Right forelimb (tissue), 1 donor: ENCODE measurements around the gene CHPT1.
A peak's percentile ranks its signal among the peaks of the same experiment; 100 is the strongest.
"Not testable (repeated sequence)": the region's sequence is repeated elsewhere in the genome, so short reads cannot be mapped to it uniquely, and the experiment has no call there.

ENCODE experiments used
- DNase-seq: peaks from one replicate; pipeline ENCODE4 v3.0.0-alpha.2; 2018

Gene CHPT1

DNA sequence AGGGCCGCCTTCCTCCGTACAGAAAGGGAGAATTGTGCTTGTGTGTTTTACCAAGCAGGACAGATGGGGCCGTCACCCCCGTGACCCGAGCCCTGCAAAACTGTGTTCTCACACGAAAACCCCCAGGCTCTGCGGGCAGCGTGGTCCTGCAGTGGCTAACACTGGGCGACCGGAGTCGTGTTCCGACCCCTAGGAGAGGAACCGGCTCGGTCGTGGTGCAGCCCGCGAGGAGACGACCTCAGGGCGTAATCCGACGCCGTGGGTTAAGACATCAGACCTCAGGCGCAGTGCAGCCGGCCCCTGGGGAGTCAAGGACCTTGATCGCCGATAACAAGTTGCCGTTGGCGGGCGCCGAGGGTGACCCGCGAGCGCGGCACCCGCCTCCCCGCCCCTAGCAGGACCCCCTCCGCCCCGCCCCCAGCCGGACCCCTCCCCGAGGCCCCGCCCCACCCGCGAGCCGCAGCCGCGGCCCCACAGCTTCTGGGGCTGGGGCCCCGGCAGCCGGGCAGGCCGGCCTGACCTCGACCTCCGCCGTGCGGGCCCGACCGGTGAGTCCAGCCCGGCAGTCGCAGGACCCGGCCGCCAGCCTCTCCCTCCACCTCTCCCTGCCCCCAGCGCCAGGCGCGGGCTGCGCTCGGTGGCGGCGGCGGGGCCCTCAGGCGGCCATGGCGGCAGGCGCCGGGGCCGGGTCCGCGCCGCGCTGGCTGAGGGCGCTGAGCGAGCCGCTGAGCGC, at the start of gene CHPT1:
TSS of gene CHPT1 (plus strand) at position 444 of the 733 bp plus-strand sequence. CDS start at position 666, 222 bp downstream.
- peak; percentile 81 for DNase-seq

DNA sequence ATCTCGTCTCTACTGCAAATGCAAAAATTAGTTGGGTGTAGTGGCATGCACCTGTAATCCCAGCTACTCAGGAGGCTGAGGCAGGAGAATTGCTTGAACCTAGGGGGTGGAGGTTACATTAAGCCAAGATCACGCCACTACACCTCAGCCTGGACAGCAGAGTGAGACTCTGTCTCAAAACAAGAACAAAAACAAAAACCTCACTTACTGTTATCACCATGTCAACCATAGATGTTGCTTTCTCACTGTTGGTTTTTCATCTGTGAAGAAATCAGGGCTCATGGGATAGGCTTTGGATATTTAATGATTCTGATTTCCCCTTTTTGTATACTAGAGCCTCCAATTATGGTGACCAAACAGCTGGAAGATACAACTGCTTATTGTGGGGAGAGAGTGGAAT, 49.7 kb upstream of the CHPT1 start:
- no peak for DNase-seq

DNA sequence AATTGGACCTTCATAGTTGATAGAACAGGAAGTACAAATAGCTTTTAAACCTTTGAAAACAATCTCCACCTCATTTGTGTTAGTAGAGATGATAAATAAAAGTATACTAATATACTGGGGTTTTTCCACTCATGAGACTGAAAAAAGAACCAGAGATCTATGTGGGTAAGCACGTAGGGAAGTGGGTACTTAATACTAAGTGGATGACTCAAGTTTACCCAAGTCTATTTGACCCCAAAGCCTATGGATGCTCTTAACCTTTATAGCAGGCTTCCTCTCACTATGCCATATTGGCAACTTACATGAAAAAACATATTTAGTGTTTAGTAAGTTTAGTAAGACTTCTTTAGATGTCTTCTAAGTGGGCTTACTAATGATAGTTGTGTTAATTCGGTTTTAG, 49.2 kb upstream of the CHPT1 start:
- no peak for DNase-seq

DNA sequence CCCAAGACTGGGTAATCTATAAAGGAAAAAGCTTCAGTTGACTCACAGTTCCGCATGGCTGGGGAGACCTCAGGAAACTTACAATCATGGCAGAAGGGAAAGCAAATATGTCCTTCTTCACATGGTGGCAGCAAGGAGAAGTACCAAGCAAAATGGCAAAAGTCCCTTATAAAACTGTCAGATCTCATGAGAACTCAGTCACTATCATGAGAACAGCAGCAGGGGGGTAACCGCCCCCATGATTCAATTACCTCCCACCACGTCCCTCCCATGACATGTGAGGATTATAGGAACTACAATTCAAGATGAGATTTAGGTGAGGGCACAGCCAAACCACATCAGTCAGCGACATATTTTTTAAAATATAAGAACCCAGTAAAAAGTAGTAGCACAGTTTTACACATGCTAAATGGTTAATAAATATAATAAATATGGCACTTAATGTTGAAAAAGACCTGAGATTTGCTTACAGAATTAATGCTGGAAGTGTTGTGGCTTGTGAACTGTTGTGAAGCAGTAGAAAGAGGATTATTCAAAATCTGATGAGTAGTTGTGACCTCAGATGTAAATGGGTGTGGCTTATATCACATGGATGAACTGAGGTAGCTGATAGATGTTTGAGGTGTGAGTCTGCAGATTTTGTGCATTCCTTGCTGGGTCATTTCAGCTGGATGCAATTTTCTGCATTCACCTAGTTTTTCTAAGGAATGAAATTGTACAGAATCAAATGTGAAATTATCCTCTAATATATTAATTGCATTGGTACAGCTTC, 46.9 kb upstream of the CHPT1 start:
- no peak for DNase-seq

DNA sequence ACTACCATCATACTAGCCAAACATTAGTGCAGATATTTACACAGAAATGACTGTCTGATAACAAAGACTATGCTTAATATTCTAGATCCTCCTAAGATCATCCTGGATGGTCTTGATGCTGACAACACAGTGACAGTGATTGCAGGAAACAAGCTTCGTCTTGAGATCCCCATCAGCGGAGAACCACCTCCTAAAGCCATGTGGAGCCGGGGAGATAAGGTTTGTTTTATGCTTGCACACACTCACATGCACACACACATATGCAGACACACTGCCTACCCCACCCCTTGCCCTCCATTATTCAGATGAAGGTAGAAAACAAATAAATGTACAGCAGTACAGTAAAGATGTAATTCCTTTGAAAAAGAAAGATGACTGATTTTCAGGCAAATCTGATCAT, 44.4 kb upstream of the CHPT1 start:
- DNase-seq, result no peak

DNA sequence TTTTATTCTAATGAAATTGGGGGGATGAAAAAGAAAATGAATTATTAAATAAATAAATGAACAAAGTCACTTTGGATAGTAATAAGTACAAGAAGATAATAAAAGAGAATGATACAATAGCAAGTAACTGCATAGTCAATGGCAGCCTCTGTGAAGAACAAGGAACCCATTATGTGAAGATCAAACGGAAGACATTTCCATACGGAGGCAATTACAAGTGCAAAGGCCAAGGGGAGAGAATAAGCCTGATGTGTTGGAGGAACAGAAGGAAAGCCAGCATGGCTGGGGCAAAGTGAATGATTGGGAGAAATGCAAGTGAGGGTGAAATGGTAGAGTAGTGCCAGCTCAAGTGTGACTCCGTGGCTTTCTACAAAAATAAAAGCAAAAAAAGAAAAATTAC, 43.9 kb upstream of the CHPT1 start:
- no peak for DNase-seq

DNA sequence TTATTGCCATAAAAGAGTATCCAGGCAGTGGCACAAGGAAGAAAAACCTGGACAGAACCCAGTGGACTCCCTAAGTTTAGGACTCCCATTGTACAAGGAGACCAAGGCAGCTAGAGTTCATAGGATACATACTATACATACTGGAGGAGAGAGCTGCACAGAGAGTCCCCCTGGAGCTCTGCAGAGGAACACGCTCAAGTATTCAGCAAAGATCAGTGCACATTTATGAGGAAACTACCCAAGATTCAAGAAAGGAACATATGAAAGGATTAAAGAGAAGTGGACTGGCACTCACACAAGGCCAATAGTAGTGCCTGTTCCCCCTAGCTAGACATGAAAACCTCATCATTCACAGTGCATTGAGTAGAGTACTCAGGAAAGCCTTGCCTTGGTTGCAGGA, 43.0 kb upstream of the CHPT1 start:
- DNase-seq, result no peak

DNA sequence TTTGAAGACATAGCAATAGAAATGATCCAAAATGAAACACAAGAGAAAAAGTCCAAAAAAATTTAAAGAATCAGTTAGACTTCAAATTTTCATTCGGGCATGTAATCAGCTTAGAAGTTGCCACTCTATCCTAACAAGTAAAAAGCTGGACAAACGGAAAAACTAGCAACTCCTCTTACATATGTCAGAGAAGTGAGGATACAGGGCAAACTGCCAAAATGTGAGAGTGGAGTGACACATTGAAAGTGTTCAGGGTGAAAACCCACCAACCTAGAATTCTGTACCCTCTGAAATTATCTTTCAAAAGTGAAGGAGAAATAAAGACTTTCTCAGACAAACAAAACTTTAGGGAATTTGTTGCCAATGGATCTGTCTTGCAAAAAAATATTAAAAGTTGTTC, 42.0 kb upstream of the CHPT1 start:
- DNase-seq, result no peak

DNA sequence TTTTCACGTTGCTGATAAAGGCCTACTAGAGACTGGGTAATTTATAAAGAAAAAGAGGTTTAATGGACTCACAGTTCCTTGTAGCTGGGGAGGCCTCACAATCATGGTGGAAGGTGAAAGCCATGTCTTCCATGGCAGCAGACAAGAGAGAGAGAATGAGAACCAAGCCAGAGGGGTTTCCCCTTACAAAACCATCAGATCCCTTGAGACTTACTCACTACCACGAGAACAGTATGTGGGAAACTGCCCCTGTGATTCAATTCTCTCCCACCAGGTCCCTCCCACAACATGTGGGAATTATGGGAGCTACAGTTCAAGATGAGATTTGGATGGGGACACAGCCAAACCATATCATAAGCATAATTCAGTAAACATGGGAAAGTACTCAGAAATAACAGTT, 36.8 kb upstream of the CHPT1 start:
- DNase-seq, result not testable (repeated sequence)

DNA sequence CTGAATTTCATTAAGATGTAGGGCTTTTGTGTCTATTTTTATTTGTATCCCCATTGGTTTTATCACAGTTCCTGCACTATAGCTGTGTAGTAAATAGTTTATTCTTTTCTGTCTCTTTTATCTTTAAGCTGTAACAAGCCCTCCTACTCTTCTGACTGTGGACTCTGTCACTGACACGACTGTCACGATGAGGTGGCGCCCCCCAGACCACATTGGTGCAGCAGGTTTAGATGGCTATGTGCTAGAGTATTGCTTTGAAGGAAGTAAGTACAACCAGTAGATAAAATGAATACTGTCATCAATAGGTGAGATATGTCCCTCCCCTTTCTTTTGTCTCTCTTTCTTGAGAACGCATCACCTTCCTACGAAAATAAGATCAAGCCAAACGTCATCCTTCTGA, 34.1 kb upstream of the CHPT1 start:
- DNase-seq, result no peak

DNA sequence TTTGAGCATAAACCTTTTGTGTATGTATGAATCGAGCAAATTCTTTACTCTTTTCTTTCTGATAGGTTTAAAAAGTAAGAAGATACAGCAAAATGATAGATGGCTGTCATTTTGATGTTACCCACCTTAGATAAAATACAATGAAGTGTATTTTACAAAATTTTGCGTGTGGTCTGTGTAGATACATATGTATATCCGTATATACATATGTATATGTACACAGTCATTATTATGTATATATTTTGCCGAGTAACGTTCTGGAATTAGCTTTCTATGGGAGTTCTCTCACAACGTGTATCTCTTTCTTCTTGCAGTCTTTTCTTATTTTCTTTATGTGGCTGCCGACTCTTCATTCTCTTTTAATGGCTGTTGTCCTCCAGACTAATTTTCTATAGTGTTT, 32.4 kb upstream of the CHPT1 start:
- no peak for DNase-seq

DNA sequence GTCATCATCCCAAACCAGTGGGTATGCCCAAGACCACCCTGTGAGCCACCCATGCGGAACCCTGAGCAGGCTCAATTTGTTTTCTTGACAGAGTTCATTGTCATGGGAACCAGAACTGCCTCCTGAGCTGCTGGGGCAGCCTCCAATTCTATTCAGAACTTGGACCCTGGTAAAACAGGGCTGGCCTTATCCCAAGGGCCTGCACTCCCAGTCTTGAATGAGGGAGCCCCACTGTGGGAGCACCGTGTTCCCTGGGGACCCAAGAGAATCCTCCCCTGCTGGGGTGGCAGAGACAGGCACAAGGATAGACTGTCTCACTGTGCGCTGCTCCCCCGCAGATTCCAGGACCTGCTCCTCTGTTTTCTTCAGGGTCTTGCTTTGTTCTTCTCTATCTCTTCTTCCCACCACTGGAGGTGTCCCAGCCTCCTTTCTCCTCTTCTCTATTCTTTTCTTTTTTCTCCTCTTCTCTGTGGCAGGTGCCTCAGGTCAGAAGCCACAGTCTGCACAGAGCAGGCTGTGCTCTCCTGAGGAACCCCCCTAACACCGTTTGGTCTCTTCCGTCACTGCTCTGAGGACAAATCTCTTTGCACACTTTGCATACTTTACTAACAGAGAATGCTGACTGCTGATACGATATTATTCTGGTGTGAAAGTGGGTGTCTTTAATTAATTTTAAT, 31.2 kb upstream of the CHPT1 start:
- no peak for DNase-seq

DNA sequence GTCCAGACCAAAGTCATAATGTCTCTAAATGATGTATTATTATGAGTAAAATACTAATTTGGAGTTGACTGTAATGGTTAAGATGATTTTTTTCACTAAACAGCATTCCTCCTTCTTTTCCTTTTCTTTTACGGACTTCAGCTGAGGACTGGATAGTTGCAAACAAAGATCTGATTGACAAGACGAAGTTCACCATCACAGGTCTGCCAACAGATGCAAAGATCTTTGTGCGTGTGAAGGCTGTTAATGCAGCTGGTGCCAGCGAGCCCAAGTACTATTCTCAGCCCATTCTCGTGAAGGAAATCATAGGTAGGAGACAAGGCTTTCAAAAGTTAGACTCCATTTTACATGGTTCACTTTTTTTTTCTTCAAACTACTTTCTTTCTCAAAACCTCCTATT, 29.8 kb upstream of the CHPT1 start:
- no peak for DNase-seq

DNA sequence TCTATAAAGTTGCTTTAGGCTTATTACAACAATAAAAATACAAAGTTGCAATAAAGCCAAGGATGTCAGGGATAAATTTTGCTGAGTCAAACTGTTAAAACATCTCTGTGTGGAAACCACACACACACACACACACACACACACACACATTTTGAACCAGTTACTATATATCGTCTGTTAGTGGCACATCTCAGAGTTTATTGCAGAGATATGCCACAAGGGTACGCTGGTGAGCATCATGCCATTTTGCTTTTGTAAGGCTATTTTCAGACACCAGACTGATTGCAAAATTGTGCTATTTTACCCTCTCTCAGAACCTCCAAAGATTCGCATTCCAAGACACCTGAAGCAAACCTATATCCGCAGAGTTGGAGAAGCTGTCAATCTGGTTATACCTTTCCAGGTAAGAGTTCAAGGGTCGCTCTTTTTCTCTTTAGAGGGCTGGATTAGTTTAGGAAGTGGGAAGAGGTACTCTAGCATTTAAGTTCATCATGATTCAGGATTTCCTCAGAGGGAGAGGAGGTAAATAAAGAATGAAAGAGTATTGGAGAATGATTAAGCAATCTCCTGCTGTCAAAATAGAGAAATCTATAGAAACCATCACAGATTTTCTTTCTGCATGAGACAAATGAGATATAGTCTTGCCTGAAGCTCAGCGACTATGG, 27.3 kb upstream of the CHPT1 start:
- DNase-seq, result no peak

DNA sequence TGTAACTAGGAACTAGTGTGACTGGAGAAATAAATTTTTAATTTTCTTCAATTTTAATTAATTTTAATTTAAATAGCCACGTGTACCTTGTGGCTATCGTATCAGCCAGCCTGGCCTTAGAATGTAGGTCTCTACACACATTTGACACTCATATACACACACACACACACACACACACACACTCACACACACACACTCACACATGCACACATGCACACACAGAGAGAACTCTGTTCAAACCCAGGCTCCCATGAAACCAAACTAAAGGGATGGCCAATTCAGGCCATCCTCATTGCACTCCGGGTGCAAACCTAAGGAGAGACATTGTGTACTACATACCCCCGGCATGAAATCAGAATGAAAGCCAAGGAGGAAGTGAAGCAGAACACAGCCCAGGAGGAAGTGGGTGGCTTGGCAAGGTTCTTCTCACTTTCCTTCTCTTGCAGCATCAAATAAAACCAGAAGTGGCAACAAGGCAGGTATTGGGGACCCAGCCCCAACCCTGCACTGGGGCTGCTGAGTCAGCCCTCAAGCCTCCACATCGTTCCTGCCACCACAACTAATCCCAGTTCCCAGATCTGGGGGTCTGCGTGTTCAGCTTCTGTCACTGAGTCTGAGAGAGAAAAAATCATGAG, 26.2 kb upstream of the CHPT1 start:
- DNase-seq, result no peak

DNA sequence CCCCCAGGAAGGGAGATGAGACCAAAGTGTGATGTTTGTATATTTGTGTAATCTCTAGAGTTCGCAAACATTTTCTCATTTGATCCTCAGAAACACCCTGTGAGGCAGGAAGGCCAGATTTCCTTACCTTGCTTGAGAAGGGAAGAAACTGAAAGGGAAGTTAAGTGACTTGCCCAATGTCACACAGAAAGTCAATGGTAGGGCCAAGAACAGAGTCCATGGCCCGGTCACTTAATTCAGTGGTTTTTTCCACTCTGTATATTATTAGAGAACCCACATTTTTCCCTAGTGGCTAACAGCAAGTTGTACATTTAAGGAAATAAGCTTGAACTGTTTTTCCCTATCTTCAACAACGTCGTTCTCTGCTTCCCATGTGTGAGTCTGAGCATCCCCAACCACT, 25.6 kb upstream of the CHPT1 start:
- no peak for DNase-seq

DNA sequence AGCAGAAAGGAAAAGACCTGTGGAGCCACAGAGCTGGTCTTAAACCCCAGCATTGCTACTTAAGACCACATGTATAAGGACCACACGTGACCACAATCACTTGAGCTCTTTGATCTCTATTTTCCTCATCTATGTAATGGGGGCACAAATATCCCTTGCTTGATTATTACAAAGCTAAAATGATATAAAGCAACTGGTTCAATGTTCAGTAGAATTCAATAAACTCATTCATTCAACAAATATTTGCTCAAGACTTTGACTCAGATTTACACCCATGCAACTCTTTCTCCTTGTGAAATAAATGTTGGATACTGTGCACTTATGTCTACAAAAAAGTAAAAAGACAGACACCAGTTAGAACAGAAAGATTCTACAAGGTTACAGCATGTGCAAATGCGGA, 21.9 kb upstream of the CHPT1 start:
- no peak for DNase-seq

DNA sequence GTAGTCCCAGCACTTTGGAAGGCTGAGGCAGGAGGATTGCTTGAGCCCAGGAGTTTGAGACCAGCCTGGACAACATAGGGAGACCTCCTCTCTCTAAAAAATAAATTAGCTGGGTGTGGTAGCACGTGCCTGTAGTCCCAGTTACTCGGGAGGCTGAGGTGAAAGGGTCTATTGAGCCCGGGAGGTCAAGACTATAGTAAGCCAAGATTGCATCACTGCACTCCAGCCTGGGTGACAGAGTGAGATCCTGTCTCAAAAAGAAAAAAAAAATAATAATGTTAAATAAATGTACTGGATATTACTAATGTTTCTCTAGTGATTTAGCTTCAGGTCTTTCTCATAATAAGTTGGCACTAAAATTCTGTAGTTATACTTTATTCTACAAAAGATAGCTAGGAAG, 20.9 kb upstream of the CHPT1 start:
- not testable (repeated sequence) for DNase-seq

DNA sequence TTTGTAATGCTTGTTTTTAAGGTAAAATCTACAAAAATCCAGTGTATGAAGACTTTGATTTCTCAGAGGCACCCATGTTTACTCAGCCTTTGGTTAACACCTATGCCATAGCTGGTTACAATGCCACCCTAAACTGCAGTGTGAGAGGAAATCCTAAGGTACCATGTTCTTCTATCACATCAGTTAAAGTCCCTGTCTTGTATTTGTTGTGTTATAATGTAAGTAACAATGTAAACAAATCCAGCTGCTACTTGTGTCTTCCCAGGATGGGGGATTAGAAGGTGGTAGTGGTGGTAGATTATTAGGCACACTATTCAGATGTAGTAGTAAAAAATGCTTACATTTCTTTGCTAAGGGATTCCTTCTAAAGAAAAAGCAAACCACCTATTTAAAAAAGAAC, 19.4 kb upstream of the CHPT1 start:
- DNase-seq, result no peak

DNA sequence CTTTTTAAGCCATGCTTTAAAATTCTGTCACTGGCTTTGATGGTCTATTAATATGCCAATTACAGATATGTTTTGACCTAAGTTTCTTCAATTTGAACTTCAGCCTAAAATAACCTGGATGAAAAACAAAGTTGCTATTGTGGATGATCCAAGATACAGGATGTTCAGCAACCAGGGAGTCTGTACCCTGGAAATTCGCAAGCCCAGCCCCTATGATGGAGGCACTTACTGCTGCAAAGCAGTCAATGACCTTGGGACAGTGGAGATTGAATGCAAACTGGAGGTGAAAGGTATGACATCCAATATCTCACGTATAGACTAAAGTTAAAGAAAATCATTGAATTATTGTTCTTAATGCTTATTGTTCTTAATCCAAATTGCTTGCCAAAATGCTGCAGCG, 17.2 kb upstream of the CHPT1 start:
- DNase-seq, result no peak

DNA sequence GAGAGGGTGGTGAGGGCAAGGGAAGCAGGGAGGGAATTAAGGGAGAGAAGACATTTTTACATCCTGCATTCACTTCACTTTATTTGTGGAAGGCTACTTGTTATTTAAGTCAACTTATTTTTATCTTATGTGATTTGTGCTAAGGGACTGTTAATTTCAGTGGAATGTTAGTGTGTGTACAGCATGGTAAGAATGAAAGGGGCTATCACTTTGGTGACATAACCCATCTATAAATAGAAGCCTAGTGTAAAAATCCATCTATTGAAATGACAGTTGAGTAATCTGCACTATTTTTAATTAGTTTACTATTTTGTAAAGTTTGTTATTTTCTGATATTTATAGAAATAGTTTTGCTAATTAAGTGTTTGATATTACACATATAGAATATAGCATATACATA, 16.8 kb upstream of the CHPT1 start:
- DNase-seq, result no peak

DNA sequence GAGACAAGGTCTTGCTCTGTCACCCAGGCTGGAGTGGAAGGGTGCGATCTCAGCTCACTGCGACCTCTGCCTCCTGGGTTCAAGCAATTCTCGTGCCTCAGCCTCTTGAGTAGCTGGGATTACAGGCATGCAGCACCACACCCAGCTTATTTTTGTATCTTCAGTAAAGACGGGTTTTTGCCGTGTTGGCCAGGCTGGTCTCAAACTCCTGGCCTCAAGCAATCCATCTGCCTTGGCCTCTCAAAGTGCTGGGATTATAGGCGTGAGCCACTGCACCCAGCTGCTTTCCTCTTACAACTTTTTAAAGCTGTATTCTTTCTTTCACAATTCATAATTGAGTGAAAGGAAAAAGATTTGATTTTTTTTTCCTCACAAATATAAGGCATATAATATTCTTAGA, 15.8 kb upstream of the CHPT1 start:
- not testable (repeated sequence) for DNase-seq

DNA sequence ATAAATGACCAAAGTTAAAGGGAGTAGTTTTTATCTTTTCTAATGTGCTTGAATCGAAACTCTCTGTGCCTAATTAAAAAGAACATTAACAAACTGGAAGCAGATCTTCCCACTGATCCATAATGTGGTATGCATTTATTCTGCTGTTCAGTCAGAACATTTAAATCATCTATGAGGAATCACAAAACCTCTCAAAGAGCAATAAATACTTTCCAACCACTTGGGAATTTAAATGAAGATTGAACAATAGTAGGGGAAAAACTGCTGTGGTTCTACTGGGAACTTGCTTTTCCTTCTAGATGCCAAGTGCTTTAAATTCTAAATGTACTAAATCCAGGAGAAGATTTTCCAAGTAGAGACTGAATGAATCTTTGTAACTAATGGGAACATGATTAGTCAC, 12.3 kb upstream of the CHPT1 start:
- no peak for DNase-seq
